Activated T-helper 2 cell treated with anti-CD3 and anti-CD28 coated beads, Interferon-gamma antibody, Interleukin-2, Interleukin-4, amounts not matched to agents 10 μg/mL and 5 μg/mL and 100 μg/mL, durations not matched to agents 14 hours and 24 hours and 36 hours (primary cell): ENCODE data around the gene ILRUN. TPM values are rescaled to one million over a fixed set of nuclear protein-coding genes. Genes with fewer than 3 reads are reported as not detected.
A peak's percentile ranks its signal among the peaks of the same experiment; 100 is the strongest.
"Not testable (repeated sequence)": the region's sequence is repeated elsewhere in the genome, so short reads cannot be mapped to it uniquely, and the experiment has no call there.

Experiments
- DNase-seq: peaks from one replicate; pipeline ENCODE4 v3.0.0; 2021; ENCODE audit warnings: low spot score
- H3K27ac Mint-ChIP-seq: one replicate; pipeline ENCODE4 v1.8.0; 2021; ENCODE audit warnings: mixed read lengths
- H3K27me3 Mint-ChIP-seq: one replicate; pipeline ENCODE4 v1.8.0; 2021; ENCODE audit warnings: low read depth, mixed read lengths
- H3K36me3 Mint-ChIP-seq: one replicate; pipeline ENCODE4 v1.8.0; 2021; ENCODE audit warnings: low read depth, mixed read lengths
- H3K4me1 Mint-ChIP-seq: one replicate; pipeline ENCODE4 v1.8.0; 2021; ENCODE audit warnings: low read depth, mixed read lengths
- H3K4me3 Mint-ChIP-seq: one replicate; pipeline ENCODE4 v1.8.0; 2021; ENCODE audit warnings: low read depth, mild to moderate bottlenecking, moderate library complexity, mixed read lengths
- H3K9me3 Mint-ChIP-seq: one replicate; pipeline ENCODE4 v1.8.0; 2021; ENCODE audit warnings: mixed read lengths
- intact Hi-C: fragments of 100-400 bp; cut with micrococcal nuclease; formaldehyde crosslinking; loops from one replicate; pipeline ENCODE4 v1.15.1; 2023
- total RNA-seq: library from RNA; stranded (reverse); gene quantifications from 2 replicates; pipeline ENCODE4 v1.2.3, GENCODE V29; 2022

The ILRUN gene
- total RNA-seq: 68.7 and 72.9 TPM in 2 replicates

GRCh38 chr6:34696739-34697543 lies at the start of gene ILRUN:
Gene ILRUN, minus strand, starts transcription at chr6:34696767. Its CDS starts 164 bp downstream, at chr6:34696603.
- Mint-ChIP-seq H3K4me3 (peak within 1 kb of the TSS; percentile 92), H3K36me3 (peaks cover 23% of the 10 kb centered on the region), H3K27me3 (no peaks in the 10 kb centered on the region), H3K9me3 (no peaks in the 10 kb centered on the region), H3K4me1 (peaks cover 34% of the 10 kb centered on the region), H3K27ac (peak within 1 kb of the TSS; percentile 91)
- intact Hi-C loops: loop anchor here (2.0 kb wide), 2 partner anchors 24 to 40 kb away; no protein-coding TSS in a partner anchor
- DNase-seq: peak; percentile 91

GRCh38 chr6:34745277-34746103 lies 48.9 kb upstream of the ILRUN start:
- peaks cover 19% of the 10 kb centered on the region for H3K4me1 Mint-ChIP-seq
- intact Hi-C loops: no loop called here
- no peaks in the 10 kb centered on the region for H3K36me3 Mint-ChIP-seq
- peak overlapping the region; percentile 58 for H3K27ac Mint-ChIP-seq
- no peak overlapping the region for H3K4me3 Mint-ChIP-seq
- H3K27me3 Mint-ChIP-seq: no peaks in the 10 kb centered on the region
- DNase-seq: no peak
- no peaks in the 10 kb centered on the region for H3K9me3 Mint-ChIP-seq

- H3K27ac Mint-ChIP-seq, H3K36me3 Mint-ChIP-seq, H3K4me3 Mint-ChIP-seq, DNase-seq, H3K9me3 Mint-ChIP-seq, intact Hi-C loops, H3K27me3 Mint-ChIP-seq: not testable (repeated sequence)
- peaks cover 19% of the 10 kb centered on the region for H3K4me1 Mint-ChIP-seq
Measured at GRCh38 chr6:34744294-34744647, 47.7 kb upstream of the ILRUN start.

- H3K27me3 Mint-ChIP-seq: no peaks in the 10 kb centered on the region
- intact Hi-C loops: no loop called here
- no peak overlapping the region for H3K4me3 Mint-ChIP-seq
- no peaks in the 10 kb centered on the region for H3K9me3 Mint-ChIP-seq
- H3K4me1 Mint-ChIP-seq: peaks cover 21% of the 10 kb centered on the region
- no peak overlapping the region for H3K27ac Mint-ChIP-seq
- DNase-seq: no peak
- H3K36me3 Mint-ChIP-seq: no peaks in the 10 kb centered on the region
Measured at GRCh38 chr6:34743625-34744293, 47.2 kb upstream of the ILRUN start.

- H3K9me3 Mint-ChIP-seq: no peaks in the 10 kb centered on the region
- DNase-seq: no peak
- H3K27me3 Mint-ChIP-seq: no peaks in the 10 kb centered on the region
- peaks cover 28% of the 10 kb centered on the region for H3K4me1 Mint-ChIP-seq
- no peak overlapping the region for H3K27ac Mint-ChIP-seq
- H3K4me3 Mint-ChIP-seq: no peak overlapping the region
- H3K36me3 Mint-ChIP-seq: no peaks in the 10 kb centered on the region
- intact Hi-C loops: no loop called here
Measured at GRCh38 chr6:34742094-34742493, 45.5 kb upstream of the ILRUN start.

GRCh38 chr6:34736823-34737222 lies 40.3 kb upstream of the ILRUN start:
- Mint-ChIP-seq H3K36me3 (no peaks in the 10 kb centered on the region), H3K4me3 (no peak overlapping the region), H3K4me1 (peaks cover 9% of the 10 kb centered on the region), H3K27me3 (no peaks in the 10 kb centered on the region), H3K9me3 (no peaks in the 10 kb centered on the region), H3K27ac (no peak overlapping the region)
- no peak for DNase-seq
- intact Hi-C loops: no loop called here

- Mint-ChIP-seq H3K9me3 (no peaks in the 10 kb centered on the region), H3K27me3 (no peaks in the 10 kb centered on the region), H3K4me1 (no peaks in the 10 kb centered on the region), H3K4me3 (no peak overlapping the region), H3K36me3 (no peaks in the 10 kb centered on the region), H3K27ac (no peak overlapping the region)
- intact Hi-C loops: no loop called here
- no peak for DNase-seq
Measured at GRCh38 chr6:34731393-34732060, 35.0 kb upstream of the ILRUN start.

- DNase-seq: no peak
- Mint-ChIP-seq H3K9me3 (peaks cover 5% of the 10 kb centered on the region), H3K27ac (no peak overlapping the region), H3K4me1 (no peaks in the 10 kb centered on the region), H3K27me3 (no peaks in the 10 kb centered on the region), H3K4me3 (no peak overlapping the region), H3K36me3 (no peaks in the 10 kb centered on the region)
- intact Hi-C loops: no loop called here
Measured at GRCh38 chr6:34729631-34730470, 33.3 kb upstream of the ILRUN start.

- intact Hi-C loops: no loop called here
- DNase-seq: no peak
- H3K4me1 Mint-ChIP-seq: peaks cover 5% of the 10 kb centered on the region
- peaks cover 5% of the 10 kb centered on the region for H3K9me3 Mint-ChIP-seq
- no peaks in the 10 kb centered on the region for H3K27me3 Mint-ChIP-seq
- no peaks in the 10 kb centered on the region for H3K36me3 Mint-ChIP-seq
- no peak overlapping the region for H3K27ac Mint-ChIP-seq
- H3K4me3 Mint-ChIP-seq: no peak overlapping the region
Measured at GRCh38 chr6:34726055-34726454, 29.5 kb upstream of the ILRUN start.

- Mint-ChIP-seq H3K27me3 (peaks cover 7% of the 10 kb centered on the region), H3K27ac (no peak overlapping the region), H3K36me3 (no peaks in the 10 kb centered on the region), H3K4me1 (peaks cover 5% of the 10 kb centered on the region), H3K9me3 (peaks cover 5% of the 10 kb centered on the region), H3K4me3 (no peak overlapping the region)
- intact Hi-C loops: no loop called here
- no peak for DNase-seq
Measured at GRCh38 chr6:34723203-34723602, 26.6 kb upstream of the ILRUN start.

- H3K36me3 Mint-ChIP-seq: no peaks in the 10 kb centered on the region
- H3K9me3 Mint-ChIP-seq: peaks cover 5% of the 10 kb centered on the region
- H3K27me3 Mint-ChIP-seq: peaks cover 10% of the 10 kb centered on the region
Measured at GRCh38 chr6:34722451-34722850, 25.9 kb upstream of the ILRUN start.

GRCh38 chr6:34720160-34720559 lies 23.6 kb upstream of the ILRUN start:
- intact Hi-C loops, H3K9me3 Mint-ChIP-seq, H3K4me1 Mint-ChIP-seq, DNase-seq, H3K4me3 Mint-ChIP-seq, H3K27ac Mint-ChIP-seq, H3K36me3 Mint-ChIP-seq: not testable (repeated sequence)
- peaks cover 11% of the 10 kb centered on the region for H3K27me3 Mint-ChIP-seq

More at GRCh38 chr6:34722451-34722850, 25.9 kb upstream of the ILRUN start:
- no peak for DNase-seq
- Mint-ChIP-seq H3K27ac (no peak overlapping the region), H3K4me1 (peaks cover 5% of the 10 kb centered on the region), H3K4me3 (no peak overlapping the region)
- intact Hi-C loops: no loop called here
